NCI-H345 (cell line): ENCODE measurements around the gene REG3A.

Experiments used
- DNase-seq: peaks from one replicate; lab custom pipeline; 2025; lab: John Stamatoyannopoulos, UW

Gene REG3A

DNA sequence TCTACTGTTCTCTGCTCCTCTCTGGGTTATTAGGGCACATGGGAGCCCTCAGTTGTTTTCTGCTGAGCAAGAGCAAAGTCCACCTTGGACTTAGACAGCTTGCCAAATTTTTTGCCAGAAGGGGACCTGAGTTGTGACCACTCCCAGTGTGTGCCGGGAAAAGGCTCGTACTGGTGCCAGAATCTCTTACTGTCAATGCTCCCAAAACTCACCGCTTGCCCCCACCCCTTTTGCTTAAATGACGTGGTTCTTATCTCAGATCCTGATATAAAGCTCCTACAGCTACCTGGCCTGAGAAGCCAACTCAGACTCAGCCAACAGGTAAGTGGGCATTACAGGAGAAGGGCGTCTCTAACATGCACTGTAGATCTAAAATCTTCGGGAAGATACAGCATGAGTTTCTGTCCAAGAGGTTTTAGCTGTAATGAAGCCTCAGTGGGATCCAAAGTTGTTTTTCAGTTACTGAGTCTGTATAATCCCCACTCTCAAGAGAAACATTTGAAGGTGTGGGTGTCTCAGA, 39.3 kb downstream of the REG3A start, which contains the start of gene REG1A:
Gene REG1A (plus strand): TSS at position 295 of the 520 bp plus-strand sequence. CDS start 374 bp downstream, outside the sequence.
- DNase-seq = no peak

DNA sequence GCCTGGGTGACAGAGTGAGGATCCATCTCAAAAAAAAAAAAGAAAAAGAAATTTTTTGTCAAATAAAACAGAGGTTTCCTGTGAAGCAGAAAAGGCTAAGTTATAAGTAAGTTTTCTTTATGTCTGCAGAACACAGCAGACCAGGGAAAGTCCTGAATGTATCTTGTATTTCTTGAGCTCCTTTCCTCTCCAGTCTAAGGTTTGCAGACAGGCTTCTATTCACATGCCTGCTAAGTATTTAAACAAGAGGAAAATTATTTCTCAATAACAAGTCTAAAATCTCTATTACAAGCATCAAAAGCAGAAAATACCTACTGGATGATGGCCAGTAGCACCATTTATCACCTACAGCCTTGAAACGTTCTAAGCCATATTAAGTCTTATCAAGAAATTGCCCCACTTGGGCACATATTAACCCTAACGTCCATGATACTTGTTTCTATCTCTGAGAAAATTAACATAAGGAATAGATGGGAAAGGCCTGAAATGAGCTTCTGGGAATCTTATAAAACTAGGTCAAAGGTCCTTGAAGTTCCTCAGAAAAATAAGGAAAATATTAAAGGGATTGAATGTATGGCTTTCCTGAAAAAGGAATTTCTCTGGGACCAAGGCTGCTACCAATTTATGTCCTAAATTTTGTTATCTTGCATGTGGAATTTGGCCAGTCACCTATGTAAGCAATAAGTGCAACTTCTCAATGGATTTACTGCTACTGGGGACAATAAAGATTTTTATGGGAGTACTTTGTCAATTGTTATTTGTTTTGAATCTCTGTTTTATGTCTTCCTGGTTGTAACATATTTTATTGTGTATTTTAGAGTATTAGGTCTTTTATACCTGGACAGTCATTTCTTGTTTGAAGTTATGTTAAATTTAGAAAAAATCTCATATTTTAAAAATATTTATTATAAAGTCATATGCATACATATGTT, 42.3 kb downstream of the REG3A start:
- DNase-seq = no peak

DNA sequence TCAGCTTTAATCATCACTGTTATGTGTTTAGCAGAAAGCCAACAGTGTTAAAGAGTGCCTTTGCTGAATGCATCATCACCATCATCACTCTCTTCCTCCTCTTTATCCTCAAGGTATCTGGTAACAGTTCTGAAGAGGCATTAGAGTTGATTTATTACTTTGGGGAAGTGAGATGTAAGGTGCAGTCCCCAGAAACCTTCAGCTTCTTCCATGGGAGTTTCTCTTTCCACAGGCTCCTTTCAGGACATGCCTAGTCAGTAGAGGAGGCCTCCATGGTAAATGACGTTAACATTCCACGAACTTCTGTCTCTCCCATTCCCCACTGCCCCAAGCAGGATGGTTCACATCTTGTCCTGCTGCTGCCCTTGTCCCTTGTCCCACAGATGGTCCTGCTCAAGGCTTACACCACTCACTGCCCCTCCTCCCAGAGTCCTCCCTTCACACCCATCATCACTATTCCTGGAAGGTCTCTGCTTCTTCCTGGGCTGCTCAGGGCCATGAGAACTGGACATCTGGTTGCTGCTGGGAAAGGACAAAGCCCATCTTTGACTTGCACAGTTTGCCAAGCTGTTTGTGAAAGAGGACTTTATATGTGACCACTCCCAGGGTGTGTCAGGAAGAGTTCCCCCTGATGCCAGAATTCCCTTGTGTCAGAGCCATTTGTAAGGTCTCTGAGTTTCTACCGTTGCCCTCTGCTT, 44.6 kb downstream of the REG3A start:
- no peak for DNase-seq

DNA sequence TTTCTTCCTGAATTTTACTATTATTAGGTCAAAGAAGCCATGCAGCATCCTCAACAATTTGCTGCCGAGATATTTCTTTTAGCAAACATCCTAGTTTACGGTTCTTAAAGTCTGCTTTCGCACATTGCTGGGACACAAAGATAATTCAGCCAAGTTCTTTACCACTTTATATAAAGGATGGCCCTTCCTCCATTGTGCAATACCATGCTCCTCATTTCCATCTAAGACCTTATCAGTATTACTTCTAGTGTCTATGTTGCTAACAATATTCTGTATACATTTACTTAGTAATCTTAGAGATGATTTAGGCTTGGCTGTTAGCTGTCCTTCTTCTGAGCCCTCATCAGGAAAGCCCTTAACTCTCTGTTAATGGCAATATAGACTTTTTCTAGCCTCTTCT, 47.3 kb downstream of the REG3A start:
- DNase-seq = no peak
